Daoy (cell line): ENCODE measurements around the gene GPA33. TPM values are rescaled to one million over a fixed set of nuclear protein-coding genes. Genes with fewer than 3 reads are reported as not detected.

Experiments used
- DNase-seq: peaks from one replicate; pipeline ENCODE4 v3.0.0-alpha.2; 2015; ENCODE audit warnings: low read depth
- total RNA-seq: library from RNA; depleted of rRNA; stranded (reverse); fragments of >200 nt; shearing (Covaris generic); gene quantifications from 2 replicates; pipeline ENCODE4 v1.2.3, GENCODE V29; 2014; rRNA removed

GPA33 gene
- not detected in 2 replicates for total RNA-seq

- no peak for DNase-seq
Observed at GRCh38 chr1:167090314-167090942, at the start of gene GPA33. Gene GPA33, minus strand, starts transcription at chr1:167090377. Its CDS starts 90 bp downstream, at chr1:167090287.

- no peak for DNase-seq
Observed at GRCh38 chr1:167138703-167139102, 48.5 kb upstream of the GPA33 start.

GRCh38 chr1:167137793-167138510 lies 47.8 kb upstream of the GPA33 start:
- no peak for DNase-seq

- no peak for DNase-seq
Observed at GRCh38 chr1:167137332-167137781, 47.2 kb upstream of the GPA33 start.

GRCh38 chr1:167136806-167137205 lies 46.6 kb upstream of the GPA33 start:
- no peak for DNase-seq

GRCh38 chr1:167136191-167136614 lies 46.0 kb upstream of the GPA33 start:
- DNase-seq, result peak; percentile 80

GRCh38 chr1:167135281-167135840 lies 45.2 kb upstream of the GPA33 start:
- no peak for DNase-seq

GRCh38 chr1:167132301-167133010 lies 42.3 kb upstream of the GPA33 start:
- DNase-seq, result no peak

- DNase-seq, result no peak
Observed at GRCh38 chr1:167130829-167131510, 40.8 kb upstream of the GPA33 start.

- no peak for DNase-seq
Observed at GRCh38 chr1:167128261-167129227, 38.4 kb upstream of the GPA33 start.

- DNase-seq, result no peak
Observed at GRCh38 chr1:167127661-167128060, 37.5 kb upstream of the GPA33 start.

- DNase-seq, result no peak
Observed at GRCh38 chr1:167127236-167127635, 37.1 kb upstream of the GPA33 start.

GRCh38 chr1:167126811-167127210 lies 36.6 kb upstream of the GPA33 start:
- DNase-seq, result no peak

- no peak for DNase-seq
Observed at GRCh38 chr1:167126317-167126716, 36.1 kb upstream of the GPA33 start.

- no peak for DNase-seq
Observed at GRCh38 chr1:167122568-167122967, 32.4 kb upstream of the GPA33 start.

- DNase-seq, result no peak
Observed at GRCh38 chr1:167122121-167122480, 31.9 kb upstream of the GPA33 start.

GRCh38 chr1:167121375-167122120 lies 31.4 kb upstream of the GPA33 start:
- peak; percentile 73 for DNase-seq

GRCh38 chr1:167120899-167121298 lies 30.7 kb upstream of the GPA33 start:
- no peak for DNase-seq

GRCh38 chr1:167119696-167120095 lies 29.5 kb upstream of the GPA33 start:
- DNase-seq, result no peak

- no peak for DNase-seq
Observed at GRCh38 chr1:167118188-167118587, 28.0 kb upstream of the GPA33 start.
